ENCODE measurements around the gene CYBB.

Gene CYBB

DNA sequence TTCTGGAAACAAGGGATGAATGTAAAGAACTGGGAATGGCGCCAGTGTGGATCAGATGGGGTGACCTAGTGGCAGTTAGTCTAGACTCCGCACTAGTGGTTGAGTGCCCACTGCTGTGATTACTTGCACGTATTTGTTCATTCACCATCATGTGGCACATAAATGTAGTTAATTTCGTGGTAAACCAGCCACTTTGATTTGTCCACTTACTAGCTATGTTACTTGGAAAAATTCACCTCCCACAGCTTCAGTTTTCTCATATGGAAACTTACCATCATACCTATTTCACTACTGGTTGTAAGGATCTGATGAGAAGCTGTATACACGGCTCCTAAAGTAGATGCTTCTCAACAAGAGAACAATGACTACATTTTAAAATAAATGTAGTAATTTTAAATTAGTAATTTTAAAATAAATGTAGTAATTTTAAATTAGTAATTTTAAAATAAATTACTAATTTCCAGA is 67.9 kb downstream of the CYBB start:
- TF ChIP-seq, protein P1, sequence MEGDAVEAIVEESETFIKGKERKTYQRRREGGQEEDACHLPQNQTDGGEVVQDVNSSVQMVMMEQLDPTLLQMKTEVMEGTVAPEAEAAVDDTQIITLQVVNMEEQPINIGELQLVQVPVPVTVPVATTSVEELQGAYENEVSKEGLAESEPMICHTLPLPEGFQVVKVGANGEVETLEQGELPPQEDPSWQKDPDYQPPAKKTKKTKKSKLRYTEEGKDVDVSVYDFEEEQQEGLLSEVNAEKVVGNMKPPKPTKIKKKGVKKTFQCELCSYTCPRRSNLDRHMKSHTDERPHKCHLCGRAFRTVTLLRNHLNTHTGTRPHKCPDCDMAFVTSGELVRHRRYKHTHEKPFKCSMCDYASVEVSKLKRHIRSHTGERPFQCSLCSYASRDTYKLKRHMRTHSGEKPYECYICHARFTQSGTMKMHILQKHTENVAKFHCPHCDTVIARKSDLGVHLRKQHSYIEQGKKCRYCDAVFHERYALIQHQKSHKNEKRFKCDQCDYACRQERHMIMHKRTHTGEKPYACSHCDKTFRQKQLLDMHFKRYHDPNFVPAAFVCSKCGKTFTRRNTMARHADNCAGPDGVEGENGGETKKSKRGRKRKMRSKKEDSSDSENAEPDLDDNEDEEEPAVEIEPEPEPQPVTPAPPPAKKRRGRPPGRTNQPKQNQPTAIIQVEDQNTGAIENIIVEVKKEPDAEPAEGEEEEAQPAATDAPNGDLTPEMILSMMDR (IDR thresholded peaks at IDR 0.05; ENCODE audit: low read depth, low read length): no peak
- DNase-seq (ENCODE audit: low read depth, low spot score): no peak
- peak overlapping the region; percentile 65 for H3K4me3 ChIP-seq (ENCODE audit: low read depth, low read length)
- in situ Hi-C loops (cut with HindIII; ENCODE audit: low sequenced_read_pairs): no loop called here

DNA sequence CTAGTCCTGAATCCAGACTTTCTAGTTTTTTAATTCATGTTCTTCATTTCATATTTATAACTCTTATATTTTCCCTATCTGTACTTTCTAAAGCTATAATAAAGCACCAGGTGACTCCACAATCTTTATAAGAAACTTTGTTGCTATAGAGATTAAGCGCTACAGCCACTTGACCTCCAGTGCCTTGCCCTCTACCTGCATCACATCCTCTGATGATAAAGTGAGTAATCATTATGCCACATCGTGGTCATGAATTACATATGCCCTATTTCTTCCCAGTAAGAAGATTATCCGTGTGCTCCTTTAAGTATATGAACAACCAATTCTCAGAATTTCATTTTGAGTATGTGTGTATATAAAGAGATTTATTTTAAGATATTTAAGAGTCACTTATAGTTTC is 74.3 kb downstream of the CYBB start:
- no peak overlapping the region for H3K4me3 ChIP-seq (ENCODE audit: low read depth, low read length)
- no peak for DNase-seq (ENCODE audit: low read depth, low spot score)
- in situ Hi-C loops (cut with HindIII; ENCODE audit: low sequenced_read_pairs): no loop called here
- TF ChIP-seq, protein P1 (IDR thresholded peaks at IDR 0.05; ENCODE audit: low read depth, low read length): no peak

DNA sequence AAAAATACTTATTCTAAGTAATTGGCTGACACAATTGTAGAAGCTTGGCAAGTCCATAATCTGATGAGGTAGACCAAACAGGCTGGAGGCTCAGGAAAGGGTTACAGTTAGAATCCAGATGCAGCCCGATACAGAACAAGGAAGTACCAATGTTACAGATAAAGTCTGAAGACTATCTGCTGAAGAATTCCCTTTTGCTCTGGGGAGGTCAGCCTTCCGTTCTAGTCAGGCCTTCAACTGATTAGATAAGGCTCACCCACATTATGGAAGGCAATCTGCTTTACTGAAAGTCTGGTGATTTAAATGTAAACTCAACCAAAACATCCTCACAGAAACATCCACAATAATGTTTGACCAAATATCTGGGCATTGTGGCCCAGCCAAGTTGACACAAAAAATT is 74.9 kb downstream of the CYBB start:
- in situ Hi-C loops (cut with HindIII; ENCODE audit: low sequenced_read_pairs): no loop called here
- TF ChIP-seq, protein P1 (IDR thresholded peaks at IDR 0.05; ENCODE audit: low read depth, low read length): no peak
- H3K4me3 ChIP-seq (ENCODE audit: low read depth, low read length): no peak overlapping the region
- no peak for DNase-seq (ENCODE audit: low read depth, low spot score)

DNA sequence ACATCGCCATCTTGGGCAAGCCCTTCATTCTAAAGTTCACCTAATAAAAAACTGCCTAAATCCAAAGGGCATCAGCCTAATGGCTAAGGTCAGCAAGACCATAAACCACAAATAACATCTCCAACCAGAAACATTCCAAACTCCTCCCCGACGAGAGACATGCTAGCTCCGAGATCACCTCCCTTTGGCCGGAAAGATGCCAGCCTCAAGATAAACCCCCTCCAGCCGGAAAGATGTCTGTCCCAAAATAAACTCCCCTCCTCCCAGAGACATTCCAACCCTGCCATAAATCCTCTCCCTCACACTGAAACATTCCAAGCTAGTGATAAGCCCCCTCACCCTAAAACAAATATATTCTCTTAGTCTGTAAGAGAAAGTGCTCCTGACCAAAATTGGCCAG is 80.9 kb downstream of the CYBB start:
- H3K4me3 ChIP-seq (ENCODE audit: low read depth, low read length): no peak overlapping the region
- DNase-seq (ENCODE audit: low read depth, low spot score): no peak
- TF ChIP-seq, protein P1 (IDR thresholded peaks at IDR 0.05; ENCODE audit: low read depth, low read length): no peak
- in situ Hi-C loops (cut with HindIII; ENCODE audit: low sequenced_read_pairs): no loop called here

DNA sequence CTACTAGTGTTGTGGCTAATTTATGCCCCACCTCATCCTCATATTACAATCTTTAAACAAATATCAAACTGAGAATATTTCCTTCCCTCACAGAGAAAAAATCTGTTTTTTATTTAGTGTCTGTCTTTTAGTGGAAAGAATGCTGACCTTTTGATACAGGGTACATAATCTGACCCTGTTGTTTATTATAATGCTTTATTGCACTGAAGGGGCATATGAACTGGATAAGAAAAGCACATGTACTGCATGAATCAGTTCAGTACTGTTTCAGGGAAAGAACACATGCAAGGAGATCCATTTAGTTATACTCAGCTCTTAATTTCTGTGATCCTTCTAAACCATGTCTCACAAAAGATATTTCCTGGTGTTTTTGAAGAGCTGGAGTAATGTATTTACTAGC is 83.0 kb downstream of the CYBB start:
- H3K4me3 ChIP-seq (ENCODE audit: low read depth, low read length): no peak overlapping the region
- TF ChIP-seq, protein P1 (IDR thresholded peaks at IDR 0.05; ENCODE audit: low read depth, low read length): no peak
- in situ Hi-C loops (cut with HindIII; ENCODE audit: low sequenced_read_pairs): no loop called here
- no peak for DNase-seq (ENCODE audit: low read depth, low spot score)

All from astrocyte of the spinal cord (primary cell).